GM19372 (cell line): ENCODE measurements around the gene MYLIP.

Experiments
- ATAC-seq: cut with Tn5 transposase; IDR thresholded peaks from one replicate; pipeline ENCODE4 v1.9.1; 2021; ENCODE audit warnings: mild to moderate bottlenecking, low read depth, moderate library complexity; ENCODE audit not compliant: unreplicated experiment

MYLIP gene

DNA sequence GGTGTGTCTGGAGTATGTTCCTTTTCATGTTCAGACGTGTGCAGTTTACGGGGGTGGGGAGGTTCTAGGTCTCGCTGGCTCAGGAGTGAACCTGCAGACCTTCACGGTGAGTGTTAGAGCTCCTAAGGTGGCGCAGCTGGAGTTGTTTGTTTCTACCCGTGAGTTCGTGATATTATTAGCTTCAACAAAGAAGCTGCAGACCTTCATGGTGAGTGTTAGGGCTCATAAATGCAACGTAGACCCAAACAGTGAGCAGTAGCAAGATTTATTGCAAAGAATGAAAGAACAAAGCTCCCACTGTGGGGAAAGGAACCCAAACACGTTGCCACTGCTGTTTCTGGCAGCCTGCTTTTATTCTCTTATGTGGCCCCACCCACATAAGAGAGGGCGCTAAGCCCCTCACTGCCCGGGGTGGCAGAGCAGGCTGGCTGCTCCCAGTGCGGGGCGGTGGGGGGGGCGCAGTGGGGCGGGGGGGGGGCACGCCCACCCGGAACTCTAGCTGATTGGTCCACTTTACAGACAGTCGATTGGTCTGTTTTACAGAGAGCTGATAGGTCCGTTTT is 68.2 kb downstream of the MYLIP start:
- ATAC-seq = no peak
